Measurements from ENCODE around the gene THYN1. TPM values are rescaled to one million over a fixed set of nuclear protein-coding genes. Genes with fewer than 3 reads are reported as not detected.

Gene THYN1
- total and polyA plus RNA-seq, 9 donors: 30.0 to 44.6 (median 33.3) TPM

GRCh38 chr11:134237557-134237922 is 15.6 kb downstream of the THYN1 start:
- H3K4me3 ChIP-seq (ENCODE audit: low read length): no peak overlapping the region
- no peaks in the 10 kb centered on the region for H3K4me1 ChIP-seq (ENCODE audit: control insufficient read depth, insufficient read depth, low read length)
- H3K27ac ChIP-seq (ENCODE audit: low read length): no peak overlapping the region
- WGBS (ENCODE audit: insufficient coverage): 86% methylated on average over 11 of the region's 11 CpGs
- H3K27me3 ChIP-seq (ENCODE audit: control insufficient read depth, insufficient read depth, low read length): no peaks in the 10 kb centered on the region
- H3K9me3 ChIP-seq (replicated peaks; ENCODE audit: control insufficient read depth, low read depth, low read length): no peaks in the 10 kb centered on the region
- peaks cover 52% of the 10 kb centered on the region for H3K36me3 ChIP-seq (ENCODE audit: control insufficient read depth, insufficient read depth, low read length)
- DNase-seq: no peak

- no peak for DNase-seq
- H3K27ac ChIP-seq (ENCODE audit: low read length): no peak overlapping the region
- H3K4me3 ChIP-seq (ENCODE audit: low read length): no peak overlapping the region
- no peaks in the 10 kb centered on the region for H3K27me3 ChIP-seq (ENCODE audit: control insufficient read depth, insufficient read depth, low read length)
- H3K4me1 ChIP-seq (ENCODE audit: control insufficient read depth, insufficient read depth, low read length): peaks cover 2% of the 10 kb centered on the region
- WGBS (ENCODE audit: insufficient coverage): 73% methylated on average over 3 of the region's 7 CpGs
- H3K9me3 ChIP-seq (replicated peaks; ENCODE audit: control insufficient read depth, low read depth, low read length): no peaks in the 10 kb centered on the region
- H3K36me3 ChIP-seq (ENCODE audit: control insufficient read depth, insufficient read depth, low read length): peaks cover 48% of the 10 kb centered on the region
Observed at GRCh38 chr11:134236834-134237556, 16.2 kb downstream of the THYN1 start.

GRCh38 chr11:134235399-134235798 is 17.8 kb downstream of the THYN1 start:
- no peaks in the 10 kb centered on the region for H3K9me3 ChIP-seq (replicated peaks; ENCODE audit: control insufficient read depth, low read depth, low read length)
- DNase-seq: no peak
- no CpG with 5 or more reads among the region's 3 CpGs for WGBS (ENCODE audit: insufficient coverage)
- no peak overlapping the region for H3K4me3 ChIP-seq (ENCODE audit: low read length)
- no peak overlapping the region for H3K27ac ChIP-seq (ENCODE audit: low read length)
- H3K36me3 ChIP-seq (ENCODE audit: control insufficient read depth, insufficient read depth, low read length): peaks cover 40% of the 10 kb centered on the region
- H3K4me1 ChIP-seq (ENCODE audit: control insufficient read depth, insufficient read depth, low read length): peaks cover 2% of the 10 kb centered on the region
- no peaks in the 10 kb centered on the region for H3K27me3 ChIP-seq (ENCODE audit: control insufficient read depth, insufficient read depth, low read length)

DNA sequence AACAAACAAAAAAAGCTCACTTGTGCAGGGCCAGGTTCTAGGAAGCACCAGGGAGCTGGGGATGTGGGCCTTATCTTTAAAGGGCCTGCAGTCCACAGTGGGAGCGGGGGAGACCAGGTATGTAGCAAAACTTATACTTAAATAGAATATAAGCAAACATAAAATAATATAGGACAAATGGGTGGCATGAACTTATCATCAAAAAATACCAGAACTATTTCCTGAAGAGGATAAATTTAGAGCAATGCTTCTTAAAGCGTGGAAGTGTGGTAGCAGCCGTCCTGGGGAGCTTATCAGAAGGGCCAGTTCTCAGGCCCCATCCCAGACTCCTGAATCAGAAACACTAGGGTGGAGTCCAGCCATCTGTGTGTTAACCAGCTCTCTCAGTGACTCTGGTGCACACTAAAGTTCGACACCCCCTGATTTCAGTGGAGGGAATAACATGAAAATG is 19.4 kb downstream of the THYN1 start:
- no peak overlapping the region for H3K4me3 ChIP-seq (ENCODE audit: low read length)
- H3K4me1 ChIP-seq (ENCODE audit: control insufficient read depth, insufficient read depth, low read length): peaks cover 4% of the 10 kb centered on the region
- H3K27me3 ChIP-seq (ENCODE audit: control insufficient read depth, insufficient read depth, low read length): no peaks in the 10 kb centered on the region
- DNase-seq: no peak
- WGBS (ENCODE audit: insufficient coverage): 100% methylated on average over 3 of the region's 4 CpGs
- H3K9me3 ChIP-seq (replicated peaks; ENCODE audit: control insufficient read depth, low read depth, low read length): no peaks in the 10 kb centered on the region
- no peak overlapping the region for H3K27ac ChIP-seq (ENCODE audit: low read length)
- H3K36me3 ChIP-seq (ENCODE audit: control insufficient read depth, insufficient read depth, low read length): peaks cover 26% of the 10 kb centered on the region

DNA sequence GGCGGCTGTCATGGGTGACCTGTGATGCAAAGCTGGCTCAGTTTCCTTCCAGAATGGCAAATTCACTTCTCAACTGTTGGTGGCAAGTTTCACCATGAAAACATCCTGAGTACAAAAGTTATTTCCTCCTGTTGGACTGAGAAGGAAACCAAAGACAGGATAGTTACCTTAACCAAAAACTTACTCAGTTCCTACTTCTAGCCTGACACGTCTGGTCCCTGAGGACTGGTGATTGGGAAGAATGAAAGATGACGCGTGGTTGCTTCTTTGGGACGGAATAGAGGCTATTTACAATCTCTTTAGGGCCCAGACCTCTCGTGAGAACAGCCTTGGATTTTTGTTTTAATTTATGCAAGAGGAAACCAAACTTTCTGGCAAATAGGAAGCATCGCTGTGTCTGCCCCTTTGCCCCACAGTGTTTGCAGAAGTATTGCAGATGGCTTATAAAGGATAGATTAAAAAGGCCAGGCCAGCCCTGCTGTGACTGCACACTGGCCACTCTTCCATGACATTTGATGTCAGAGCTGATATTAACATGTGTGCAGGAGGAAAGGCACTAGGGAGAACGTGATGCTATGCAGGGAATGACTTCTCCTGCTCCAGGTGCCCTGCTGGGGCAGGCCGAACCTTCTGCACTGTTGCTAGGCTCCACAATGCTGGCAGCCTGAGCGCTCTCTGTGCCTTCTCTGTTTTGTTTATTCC is 21.0 kb downstream of the THYN1 start:
- DNase-seq: no peak
- Histone ChIP-seq H3K4me1 (ENCODE audit: control insufficient read depth, insufficient read depth, low read length) (peaks cover 4% of the 10 kb centered on the region), H3K9me3 (replicated peaks; ENCODE audit: control insufficient read depth, low read depth, low read length) (no peaks in the 10 kb centered on the region), H3K36me3 (ENCODE audit: control insufficient read depth, insufficient read depth, low read length) (peaks cover 21% of the 10 kb centered on the region), H3K27ac (ENCODE audit: low read length) (no peak overlapping the region), H3K4me3 (ENCODE audit: low read length) (no peak overlapping the region), H3K27me3 (ENCODE audit: control insufficient read depth, insufficient read depth, low read length) (no peaks in the 10 kb centered on the region)
- 84% methylated on average over 5 of the region's 10 CpGs for WGBS (ENCODE audit: insufficient coverage)

GRCh38 chr11:134230339-134230738 is 22.8 kb downstream of the THYN1 start:
- no CpG with 5 or more reads among the region's 4 CpGs for WGBS (ENCODE audit: insufficient coverage)

GRCh38 chr11:134229126-134229790 is 23.9 kb downstream of the THYN1 start:
- H3K9me3 ChIP-seq (replicated peaks; ENCODE audit: control insufficient read depth, low read depth, low read length): no peaks in the 10 kb centered on the region
- no peak overlapping the region for H3K27ac ChIP-seq (ENCODE audit: low read length)
- peaks cover 14% of the 10 kb centered on the region for H3K4me1 ChIP-seq (ENCODE audit: control insufficient read depth, insufficient read depth, low read length)
- H3K4me3 ChIP-seq (ENCODE audit: low read length): no peak overlapping the region
- H3K27me3 ChIP-seq (ENCODE audit: control insufficient read depth, insufficient read depth, low read length): no peaks in the 10 kb centered on the region
- 49% methylated on average over 6 of the region's 6 CpGs for WGBS (ENCODE audit: insufficient coverage)
- DNase-seq: no peak
- peaks cover 6% of the 10 kb centered on the region for H3K36me3 ChIP-seq (ENCODE audit: control insufficient read depth, insufficient read depth, low read length)

More at GRCh38 chr11:134230339-134230738, 22.8 kb downstream of the THYN1 start:
- DNase-seq: no peak
- Histone ChIP-seq H3K9me3 (replicated peaks; ENCODE audit: control insufficient read depth, low read depth, low read length) (no peaks in the 10 kb centered on the region), H3K4me3 (ENCODE audit: low read length) (no peak overlapping the region), H3K4me1 (ENCODE audit: control insufficient read depth, insufficient read depth, low read length) (peaks cover 12% of the 10 kb centered on the region), H3K27me3 (ENCODE audit: control insufficient read depth, insufficient read depth, low read length) (no peaks in the 10 kb centered on the region), H3K27ac (ENCODE audit: low read length) (no peak overlapping the region), H3K36me3 (ENCODE audit: control insufficient read depth, insufficient read depth, low read length) (peaks cover 15% of the 10 kb centered on the region)

DNA sequence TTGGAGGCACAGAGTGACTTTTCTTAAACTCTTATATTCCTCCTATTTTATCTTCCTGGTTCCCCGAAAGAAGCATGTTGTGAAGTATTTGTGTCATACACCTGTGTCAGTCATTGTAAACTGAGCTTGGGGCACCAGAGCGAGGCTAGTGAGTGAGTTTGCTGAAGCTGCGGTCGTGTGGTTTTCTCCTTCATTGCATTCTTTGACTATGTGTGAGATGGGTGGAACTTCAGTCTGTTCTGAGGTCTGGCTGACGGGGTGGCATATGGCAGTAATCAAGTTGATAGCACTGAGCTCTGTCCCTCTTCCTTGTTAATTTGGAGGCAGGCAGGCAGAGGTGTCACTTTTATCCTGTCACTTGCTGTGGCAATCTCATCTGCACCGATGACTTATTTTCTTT is 24.5 kb downstream of the THYN1 start:
- Histone ChIP-seq H3K27ac (ENCODE audit: low read length) (no peak overlapping the region), H3K4me3 (ENCODE audit: low read length) (no peak overlapping the region), H3K4me1 (ENCODE audit: control insufficient read depth, insufficient read depth, low read length) (peaks cover 14% of the 10 kb centered on the region), H3K36me3 (ENCODE audit: control insufficient read depth, insufficient read depth, low read length) (peaks cover 6% of the 10 kb centered on the region), H3K27me3 (ENCODE audit: control insufficient read depth, insufficient read depth, low read length) (no peaks in the 10 kb centered on the region), H3K9me3 (replicated peaks; ENCODE audit: control insufficient read depth, low read depth, low read length) (no peaks in the 10 kb centered on the region)
- WGBS (ENCODE audit: insufficient coverage): 70% methylated on average over 4 of the region's 6 CpGs
- DNase-seq: no peak

GRCh38 chr11:134226806-134227325 is 26.3 kb downstream of the THYN1 start:
- no peaks in the 10 kb centered on the region for H3K9me3 ChIP-seq (replicated peaks; ENCODE audit: control insufficient read depth, low read depth, low read length)
- H3K36me3 ChIP-seq (ENCODE audit: control insufficient read depth, insufficient read depth, low read length): peaks cover 5% of the 10 kb centered on the region
- WGBS (ENCODE audit: insufficient coverage): 83% methylated on average over 1 of the region's 5 CpGs
- H3K27ac ChIP-seq (ENCODE audit: low read length): no peak overlapping the region
- H3K27me3 ChIP-seq (ENCODE audit: control insufficient read depth, insufficient read depth, low read length): no peaks in the 10 kb centered on the region
- peaks cover 19% of the 10 kb centered on the region for H3K4me1 ChIP-seq (ENCODE audit: control insufficient read depth, insufficient read depth, low read length)
- no peak overlapping the region for H3K4me3 ChIP-seq (ENCODE audit: low read length)
- DNase-seq: no peak

All from muscle of leg (tissue), 11 donors.